K562 (cell line): ENCODE data around the gene XKRX.

ENCODE experiments used
- CHD4 ChIP-seq: fragments of 200-600 bp; sonication (generic); IDR thresholded peaks from 3 replicates; pipeline ENCODE4 v1.6.1; 2012; ENCODE audit warnings: low read depth, mild to moderate bottlenecking, mixed read lengths, low read length, inconsistent platforms; ENCODE audit not compliant: insufficient read depth, insufficient replicate concordance, poor library complexity, severe bottlenecking
- CTCF ChIP-seq, 3 experiments: IDR thresholded peaks in 2 of 3; conservative IDR thresholded peaks in 1 of 3; 2 replicates each; pipeline ENCODE4 v1.5.1; 2011 to 2012; ENCODE audit warnings: low read length in 3 of 3, mild to moderate bottlenecking in 3 of 3, control low read depth in 2 of 3, improper control_type of control experiment in 1 of 3, inconsistent platforms in 1 of 3, low read depth in 1 of 3, mixed read lengths in 1 of 3, moderate library complexity in 1 of 3; ENCODE audit not compliant: insufficient read depth in 2 of 3
- GABPA ChIP-seq: fragments of 200-800 bp; sonication (Bioruptor generic); conservative IDR thresholded peaks from 2 replicates; pipeline ENCODE4 v1.6.1; 2016; ENCODE audit warnings: low read depth, missing genetic modification characterization, missing compliant biosample characterization
- GTF2F1 ChIP-seq: IDR thresholded peaks from 2 replicates; pipeline ENCODE4 v1.6.1; 2011; ENCODE audit warnings: low read depth, low read length, improper control_type of control experiment
- MYBL2 ChIP-seq, 2 experiments: fragments of 450-650 bp in 1 of 2; sonication (generic) in 1 of 2; formaldehyde crosslinking in 1 of 2; IDR thresholded peaks; 2 replicates each; pipeline versions ENCODE4 v1.6.1 to v1.8.1; 2017 to 2022; ENCODE audit warnings: borderline replicate concordance in 1 of 2, inconsistent platforms in 1 of 2, low read depth in 1 of 2, mild to moderate bottlenecking in 1 of 2, missing genetic modification reagents in 1 of 2, moderate library complexity in 1 of 2
- NRF1 ChIP-seq, 2 experiments: fragments of 450-650 bp; IDR thresholded peaks in 1 of 2; conservative IDR thresholded peaks in 1 of 2; 2 replicates each; pipeline ENCODE4 v1.6.1; 2014; ENCODE audit warnings: mild to moderate bottlenecking in 2 of 2
- RAD51 ChIP-seq: fragments of 450-650 bp; IDR thresholded peaks from 2 replicates; pipeline ENCODE4 v1.7.1; 2016; ENCODE audit warnings: low read depth, mild to moderate bottlenecking, borderline replicate concordance
- SAP30 ChIP-seq: fragments of 200-600 bp; sonication (generic); IDR thresholded peaks from 2 replicates; pipeline ENCODE4 v1.6.1; 2012; ENCODE audit warnings: borderline replicate concordance, low read depth, mild to moderate bottlenecking, moderate library complexity, low read length, control low read depth, inconsistent platforms; ENCODE audit not compliant: insufficient read depth, poor library complexity, severe bottlenecking
- ZNF124 ChIP-seq: sonication (generic); formaldehyde crosslinking; IDR thresholded peaks from 2 replicates; pipeline ENCODE4 v1.8.1; 2022; ENCODE audit warnings: missing genetic modification reagents
- ZNF274 ChIP-seq: IDR thresholded peaks from 2 replicates; pipeline ENCODE4 v1.6.1; 2011; ENCODE audit warnings: low read depth, mild to moderate bottlenecking, low read length, moderate library complexity, borderline replicate concordance
- TF ChIP-seq, protein P1 (sequence below): sonication (generic); formaldehyde crosslinking; IDR thresholded peaks from 2 replicates; pipeline ENCODE4 v1.9.0; 2022; ENCODE audit warnings: mild to moderate bottlenecking, missing genetic modification reagents

DNA sequence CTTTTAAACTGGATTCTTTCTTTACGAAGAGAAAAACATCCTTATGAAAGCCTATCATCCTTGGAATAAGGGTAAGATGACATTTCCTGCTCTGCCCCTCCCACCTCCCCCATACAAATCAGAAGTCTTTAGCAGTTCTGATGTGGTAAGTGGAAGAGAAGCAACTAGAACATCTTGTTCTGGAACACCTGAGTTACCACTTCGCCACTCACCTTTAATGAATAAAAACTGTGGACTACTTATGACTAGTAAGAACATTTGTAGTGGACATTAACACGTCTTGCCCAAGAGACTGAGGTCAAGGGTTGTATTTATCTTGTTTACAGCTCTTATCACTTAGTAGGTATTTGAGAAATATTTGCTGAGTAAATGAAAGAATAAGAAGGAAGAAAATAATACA is 4.3 kb downstream of the XKRX start:
- no peak for TF ChIP-seq NRF1 (conservative IDR thresholded peaks at IDR 0.05 in 1 of 2, IDR thresholded peaks at IDR 0.05 in 1 of 2)
- TF ChIP-seq CTCF (IDR thresholded peaks at IDR 0.05 in 2 of 3, conservative IDR thresholded peaks at IDR 0.05 in 1 of 3; ENCODE audit: insufficient read depth in 2 of 3, low read depth in 1 of 3, low read length in 3 of 3), result no peak
- TF ChIP-seq RAD51, result no peak
- TF ChIP-seq CHD4, result no peak
- no peak for TF ChIP-seq ZNF274
- TF ChIP-seq, protein P1, sequence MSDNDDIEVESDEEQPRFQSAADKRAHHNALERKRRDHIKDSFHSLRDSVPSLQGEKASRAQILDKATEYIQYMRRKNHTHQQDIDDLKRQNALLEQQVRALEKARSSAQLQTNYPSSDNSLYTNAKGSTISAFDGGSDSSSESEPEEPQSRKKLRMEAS (CRISPR knock-in tag), result no peak
- no peak for TF ChIP-seq ZNF124
- no peak for TF ChIP-seq SAP30
- no peak for TF ChIP-seq GTF2F1
- TF ChIP-seq MYBL2 (IDR thresholded peaks at IDR 0.05; ENCODE audit: low read depth), result no peak
- TF ChIP-seq MYBL2 (CRISPR knock-in tag; IDR thresholded peaks at IDR 0.05; ENCODE audit: borderline replicate concordance), result no peak
- TF ChIP-seq GABPA (tag), result no peak
